K562 (cell line): ENCODE results near the gene SERPINE1. TPM values are rescaled to one million over a fixed set of nuclear protein-coding genes. Genes with fewer than 3 reads are reported as not detected.

Experiments
- ATAC-seq: fragments of 200-7000 bp; cut with Tn5 transposase; 3 replicates; pipeline ENCODE4 v1.9.1; 2020; ENCODE audit warnings: moderate library complexity
- BruUV-seq: library from RNA; stranded (reverse); fragments of 400-500 nt; replicated peaks from 2 replicates; lab custom pipeline; 2021; lab: Mats Ljungman, UMichigan
- CTCF ChIA-PET: fragments of 300-600 bp; formaldehyde crosslinking; extraction: SDS; loops from one replicate; lab custom pipeline; 2021; ENCODE audit warnings: low intra/inter-chr PET ratio; lab: Yijun Ruan, JAX
- POLR2A ChIA-PET: fragments of 300-600, 350-650 bp; sonication (Branson Sonifier 250); formaldehyde crosslinking; extraction: SDS; loops from one replicate; lab custom pipeline; 2021; ENCODE audit warnings: antibody characterized with exemption, inconsistent platforms; lab: Yijun Ruan, JAX
- DNase-seq, 4 experiments: peaks; one replicate each; pipeline versions ENCODE4 v3.0.0 to v3.0.0-alpha.2; 2011 to 2018; ENCODE audit warnings: low spot score in 3 of 4, mixed read lengths in 3 of 4; ENCODE audit errors: extremely low read depth in 1 of 4
- FAIRE-seq: peaks from 2 replicates; lab custom pipeline; 2011; peaks lifted over from hg19 to GRCh38; lab: Jason Lieb, UNC
- H2AFZ ChIP-seq: 2 replicates; pipeline ENCODE4 v1.6.0; 2011; ENCODE audit warnings: low read depth, low read length, control low read depth, inconsistent platforms
- H3K27ac ChIP-seq: fragments of 200-600 bp; 3 replicates; pipeline ENCODE4 v1.8.0; 2011; ENCODE audit warnings: low read depth, mild to moderate bottlenecking, control low read depth, inconsistent platforms, low read length, moderate library complexity, mixed read lengths; ENCODE audit errors: extremely low read depth
- H3K27me3 ChIP-seq, 2 experiments: fragments of 300-600 bp in 1 of 2; 2 replicates in 1 of 2; 3 replicates in 1 of 2; pipeline versions ENCODE4 v1.6.0 to v1.8.0; 2011; ENCODE audit warnings: inconsistent platforms in 2 of 2, low read length in 2 of 2, mild to moderate bottlenecking in 1 of 2, mixed read lengths in 1 of 2, moderate library complexity in 1 of 2; ENCODE audit not compliant: control insufficient read depth in 2 of 2, insufficient read depth in 2 of 2
- H3K36me3 ChIP-seq: fragments of 300-600 bp; 3 replicates; pipeline ENCODE4 v1.8.0; 2011; ENCODE audit warnings: mild to moderate bottlenecking, low read length, inconsistent platforms; ENCODE audit not compliant: control insufficient read depth, insufficient read depth
- H3K4me1 ChIP-seq, 2 experiments: fragments of 200-600 bp in 1 of 2; replicated peaks in 1 of 2; 2 replicates in 1 of 2; 3 replicates in 1 of 2; pipeline versions ENCODE4 v1.5.1 to v1.8.0; 2011; ENCODE audit warnings: inconsistent platforms in 2 of 2, low read length in 2 of 2, mild to moderate bottlenecking in 1 of 2, mixed read lengths in 1 of 2, moderate library complexity in 1 of 2; ENCODE audit not compliant: control insufficient read depth in 2 of 2, insufficient read depth in 2 of 2
- H3K4me2 ChIP-seq: 2 replicates; pipeline ENCODE4 v1.6.1; 2011; ENCODE audit warnings: low read length, control low read depth, inconsistent platforms, mixed read lengths; ENCODE audit not compliant: insufficient read depth
- H3K4me3 ChIP-seq: fragments of 200-600 bp; sonication (generic), shearing (Covaris generic); 2 replicates; pipeline ENCODE4 v1.5.1; 2016; ENCODE audit warnings: control low read depth, inconsistent platforms
- H3K79me2 ChIP-seq: fragments of 200-600 bp; 3 replicates; pipeline ENCODE4 v1.8.0; 2011; ENCODE audit warnings: low read length, inconsistent platforms; ENCODE audit not compliant: control insufficient read depth, insufficient read depth
- H3K9ac ChIP-seq, 2 experiments: 2 replicates each; pipeline versions ENCODE4 v1.6.0 to v1.6.1; 2011; ENCODE audit warnings: low read depth in 2 of 2, low read length in 2 of 2, control low read depth in 1 of 2, inconsistent platforms in 1 of 2, mild to moderate bottlenecking in 1 of 2, mixed read lengths in 1 of 2; ENCODE audit not compliant: insufficient read depth in 1 of 2
- H3K9me1 ChIP-seq: one replicate; pipeline ENCODE4 v1.6.0; 2011; ENCODE audit warnings: inconsistent platforms, mild to moderate bottlenecking, low read length, moderate library complexity; ENCODE audit not compliant: control insufficient read depth, insufficient read depth
- H3K9me3 ChIP-seq: replicated peaks from 2 replicates; pipeline ENCODE4 v1.5.1; 2011; ENCODE audit warnings: low read depth, low read length, inconsistent platforms; ENCODE audit not compliant: control insufficient read depth, insufficient read depth
- H4K20me1 ChIP-seq: replicated peaks from 2 replicates; pipeline ENCODE4 v1.6.1; 2011; ENCODE audit warnings: low read length, inconsistent platforms, mixed read lengths; ENCODE audit not compliant: control insufficient read depth, insufficient read depth
- ATF7 ChIP-seq: fragments of 450-650 bp; IDR thresholded peaks from 2 replicates; pipeline ENCODE4 v1.7.1; 2014; ENCODE audit warnings: mild to moderate bottlenecking, moderate library complexity
- BRD9 ChIP-seq: fragments of 450-650 bp; IDR thresholded peaks from 2 replicates; pipeline ENCODE4 v1.6.1; 2018; ENCODE audit warnings: low read depth; ENCODE audit not compliant: partially characterized antibody
- CHCHD3 ChIP-seq: fragments of 250-450 bp; sonication (Bioruptor Pico); IDR thresholded peaks from 2 replicates; pipeline ENCODE4 v2.1.2; 2022; ENCODE audit warnings: mild to moderate bottlenecking
- E2F1 ChIP-seq: sonication (generic); formaldehyde crosslinking; IDR thresholded peaks from 2 replicates; pipeline ENCODE4 v1.8.1; 2023; ENCODE audit warnings: mild to moderate bottlenecking, missing genetic modification reagents, moderate library complexity
- EP400 ChIP-seq: fragments of 450-650 bp; IDR thresholded peaks from 2 replicates; pipeline ENCODE4 v1.6.1; 2017; ENCODE audit warnings: antibody characterized with exemption, mild to moderate bottlenecking, moderate library complexity
- FOS ChIP-seq: IDR thresholded peaks from 3 replicates; pipeline ENCODE4 v1.6.1; 2011; ENCODE audit not compliant: insufficient read length; ENCODE audit errors: extremely low read depth
- ILK ChIP-seq: fragments of 450-650 bp; IDR thresholded peaks from 2 replicates; pipeline ENCODE4 v1.6.1; 2016; ENCODE audit warnings: missing genetic modification characterization, low read depth, mild to moderate bottlenecking, missing compliant biosample characterization, moderate library complexity, borderline replicate concordance
- MAX ChIP-seq: sonication (generic); formaldehyde crosslinking; IDR thresholded peaks from 2 replicates; pipeline ENCODE4 v1.9.0; 2022; ENCODE audit warnings: mild to moderate bottlenecking, missing genetic modification reagents
- MED1 ChIP-seq: sonication (generic); formaldehyde crosslinking; IDR thresholded peaks from 2 replicates; pipeline ENCODE4 v1.8.1; 2023; ENCODE audit warnings: missing genetic modification reagents, borderline replicate concordance
- MXI1 ChIP-seq: IDR thresholded peaks from 2 replicates; pipeline ENCODE4 v1.6.1; 2011; ENCODE audit warnings: low read depth, mild to moderate bottlenecking, improper control_type of control experiment, low read length
- PHF20 ChIP-seq: fragments of 450-650 bp; IDR thresholded peaks from 2 replicates; pipeline ENCODE4 v1.6.1; 2018; ENCODE audit not compliant: partially characterized antibody
- RUNX1 ChIP-seq: sonication (generic); IDR thresholded peaks from 2 replicates; pipeline ENCODE4 v1.6.1; 2016; ENCODE audit warnings: antibody characterized with exemption, low read depth
- XRCC3 ChIP-seq: fragments of 450-650 bp; IDR thresholded peaks from 2 replicates; pipeline ENCODE4 v1.6.1; 2017; ENCODE audit warnings: mild to moderate bottlenecking, moderate library complexity
- ZFP30 ChIP-seq: fragments of 250-450 bp; sonication (Bioruptor Pico); IDR thresholded peaks from 2 replicates; pipeline ENCODE4 v1.8.0; 2022; ENCODE audit warnings: moderate library complexity, mild to moderate bottlenecking, inconsistent platforms, borderline replicate concordance
- ZFP36 ChIP-seq: fragments of 150-350 bp; IDR thresholded peaks from 2 replicates; pipeline ENCODE4 v1.6.1; 2018; ENCODE audit warnings: low read length, low read depth; ENCODE audit not compliant: partially characterized antibody
- ZNF75A ChIP-seq: fragments of 450-650 bp; formaldehyde crosslinking; IDR thresholded peaks from 2 replicates; pipeline ENCODE4 v1.4.0; 2020; ENCODE audit warnings: mild to moderate bottlenecking
- WGBS: fragments of 100-300 bp; shearing (Covaris generic); methylation state at CpG from one replicate; pipeline ENCODE4 v1.1.6; 2016; ENCODE audit warnings: low coverage, mixed read lengths; ENCODE audit not compliant: insufficient coverage; ENCODE audit errors: missing lambda C conversion rate; 5-methylcytosine and 5-hydroxymethylcytosine counted together
- in situ Hi-C: fragments of 300-500 bp; cut with MboI; formaldehyde crosslinking; loops from 4 replicates; pipeline ENCODE4 v1.15.0; 2018; ENCODE audit warnings: inconsistent platforms, mixed read lengths
- intact Hi-C: fragments of 100-400 bp; cut with micrococcal nuclease; formaldehyde crosslinking; loops from 2 replicates; pipeline ENCODE4 v1.14.2; 2022
- polyA plus RNA-seq, 8 experiments: library from polyadenylated mRNA; depleted of rRNA in 4 of 8; stranded (reverse) in 5 of 8; unstranded in 3 of 8; fragments of >200 nt; fragmentation: Nextera tagmentation in 2 of 8; fragmentation: Illumina TruSeq in 1 of 8; extraction: Ambion mirVana in 2 of 8; extraction: Trizol in 1 of 8; gene quantifications; 2 replicates each; pipeline versions ENCODE4 v1.2.1 to v1.2.3, GENCODE V29; 2011 to 2014; ENCODE audit warnings: inconsistent platforms in 1 of 8, missing spikeins in 1 of 8
- total RNA-seq, 7 experiments: library from RNA; depleted of rRNA in 6 of 7; stranded (reverse); fragments of >200 nt in 6 of 7; fragmentation: Illumina TruSeq in 2 of 7; extraction: Trizol in 2 of 7; gene quantifications; 2 replicates each; pipeline versions ENCODE4 v1.2.1 to v1.2.3, GENCODE V29; 2011 to 2021; ENCODE audit warnings: low replicate concordance in 1 of 7
- TF ChIP-seq, protein P1 (sequence below), 3 experiments: fragments of 200-800 bp in 1 of 3; sonication (Bioruptor generic) in 1 of 3; sonication (generic) in 1 of 3; formaldehyde crosslinking in 1 of 3; IDR thresholded peaks; 2 replicates each; pipeline versions ENCODE4 v1.6.1 to v1.8.0; 2016 to 2022; ENCODE audit warnings: mild to moderate bottlenecking in 2 of 3, missing compliant biosample characterization in 2 of 3, missing genetic modification characterization in 2 of 3, missing genetic modification reagents in 1 of 3
- TF ChIP-seq, protein P2 (sequence below): fragments of 250-450 bp; sonication (Bioruptor Pico); IDR thresholded peaks from 2 replicates; pipeline ENCODE4 v1.4.0; 2020; ENCODE audit warnings: mild to moderate bottlenecking, moderate library complexity

Gene SERPINE1
- total and polyA plus RNA-seq, 9 of the 15 experiments (the other 6 are each of a cell fraction or from before 2014, with no cell fraction given): 0.22 to 4.8 (median 0.91) TPM

GRCh38 chr7:101096331-101096956, 30.5 kb upstream of the SERPINE1 start:
- H2AFZ ChIP-seq: peak overlapping the region; percentile 73
- no peaks in the 10 kb centered on the region for H3K36me3 ChIP-seq
- ChIA-PET POLR2A (interaction anchor here (0.6 to 3.9 kb wide), 6 partner anchors 8 to 1261 kb away, joined by 3 to 20 read pairs (median 3); partner anchors contain the start of gene TRIM56), CTCF (interaction anchor here (0.6 to 1.4 kb wide), 2 partner anchors 42 to 513 kb away, joined by 3 read pairs; no protein-coding TSS in a partner anchor)
- no peaks in the 10 kb centered on the region for H3K79me2 ChIP-seq
- H3K27ac ChIP-seq: peak overlapping the region; percentile 47
- H3K9me3 ChIP-seq: no peaks in the 10 kb centered on the region
- no peaks in the 10 kb centered on the region for H3K27me3 ChIP-seq
- peak overlapping the region in 1 of 2 experiments; percentile 27; a peak in 2 of 4 replicates for H3K9ac ChIP-seq
- WGBS: 37% methylated on average over 6 of the region's 6 CpGs
- intact Hi-C loops: no loop called here
- FAIRE-seq (peak; percentile 82), ATAC-seq (no peak), DNase-seq (peak in 2 of 4 experiments; percentile 59 to 62)
- H3K4me3 ChIP-seq: no peak overlapping the region
- no TSS peak for BruUV-seq
- H4K20me1 ChIP-seq: no peaks in the 10 kb centered on the region
- peak overlapping the region; percentile 47 for H3K4me2 ChIP-seq
- H3K9me1 ChIP-seq: no peaks in the 10 kb centered on the region
- in situ Hi-C loops: no loop called here
- peaks cover 44 to 45% of the 10 kb centered on the region in 2 experiments; a peak in 4 of 5 replicates for H3K4me1 ChIP-seq
- TF ChIP-seq MED1 (CRISPR knock-in tag) (no peak), MAX (CRISPR knock-in tag) (no peak), EP400 (no peak), ATF7 (peak; percentile 11; the same call in 1 of the 2 replicates), ZFP30 (no peak), ZNF75A (CRISPR knock-in tag) (no peak), RUNX1 (no peak), XRCC3 (no peak), CHCHD3 (CRISPR knock-in tag) (peak; percentile 19; the same call in 1 of the 2 replicates), BRD9 (no peak), PHF20 (peak; percentile 43), E2F1 (CRISPR knock-in tag) (no peak), ZFP36 (peak; percentile 91), ILK (no peak), FOS (no peak), MXI1 (no peak)
- TF ChIP-seq, protein P1, sequence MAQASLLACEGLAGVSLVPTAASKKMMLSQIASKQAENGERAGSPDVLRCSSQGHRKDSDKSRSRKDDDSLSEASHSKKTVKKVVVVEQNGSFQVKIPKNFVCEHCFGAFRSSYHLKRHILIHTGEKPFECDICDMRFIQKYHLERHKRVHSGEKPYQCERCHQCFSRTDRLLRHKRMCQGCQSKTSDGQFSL (CRISPR knock-in tag; IDR thresholded peaks at IDR 0.05): no peak
- TF ChIP-seq, protein P1 (tag; IDR thresholded peaks at IDR 0.05): 0 out of 4 replicates have a peak, but pooled peaks of 1 of the 2 experiments have one; percentile 52
- TF ChIP-seq, protein P2, sequence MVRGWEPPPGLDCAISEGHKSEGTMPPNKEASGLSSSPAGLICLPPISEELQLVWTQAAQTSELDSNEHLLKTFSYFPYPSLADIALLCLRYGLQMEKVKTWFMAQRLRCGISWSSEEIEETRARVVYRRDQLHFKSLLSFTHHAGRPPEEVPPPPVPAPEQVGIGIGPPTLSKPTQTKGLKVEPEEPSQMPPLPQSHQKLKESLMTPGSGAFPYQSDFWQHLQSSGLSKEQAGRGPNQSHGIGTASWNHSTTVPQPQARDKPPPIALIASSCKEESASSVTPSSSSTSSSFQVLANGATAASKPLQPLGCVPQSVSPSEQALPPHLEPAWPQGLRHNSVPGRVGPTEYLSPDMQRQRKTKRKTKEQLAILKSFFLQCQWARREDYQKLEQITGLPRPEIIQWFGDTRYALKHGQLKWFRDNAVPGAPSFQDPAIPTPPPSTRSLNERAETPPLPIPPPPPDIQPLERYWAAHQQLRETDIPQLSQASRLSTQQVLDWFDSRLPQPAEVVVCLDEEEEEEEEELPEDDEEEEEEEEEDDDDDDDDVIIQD (CRISPR knock-in tag): no peak
